ENCODE data around the gene PRODH.
A peak's percentile ranks its signal among the peaks of the same experiment; 100 is the strongest.
"Not testable (repeated sequence)": the region's sequence is repeated elsewhere in the genome, so short reads cannot be mapped to it uniquely, and the experiment has no call there.

GRCh38 chr22:18967391-18968010 is 31.4 kb upstream of the PRODH start:
- peak in 2 of 4 donors; percentile 6 to 37 for TF ChIP-seq CTCF (IDR thresholded peaks at IDR 0.05)
- not testable (repeated sequence) for TF ChIP-seq POLR2A (IDR thresholded peaks at IDR 0.05)
